A549 (cell line): ENCODE results near the gene GET4.

ENCODE experiments used
- BHLHE40 ChIP-seq: IDR thresholded peaks from 2 replicates; pipeline ENCODE4 v1.6.1; 2012; ENCODE audit warnings: low read depth, low read length, inconsistent platforms
- EHMT2 ChIP-seq: fragments of 200-600 bp; sonication (generic); IDR thresholded peaks from 2 replicates; pipeline ENCODE4 v1.6.1; 2016; ENCODE audit warnings: antibody characterized with exemption, low read depth, mild to moderate bottlenecking, moderate library complexity
- EP300 ChIP-seq, 2 experiments: fragments of >200 bp; sonication (Bioruptor Twin); formaldehyde crosslinking; IDR thresholded peaks; 2 replicates in 1 of 2; 3 replicates in 1 of 2; pipeline ENCODE4 v1.6.1; 2016 to 2017
- ESRRA ChIP-seq: fragments of 150-350 bp; IDR thresholded peaks from 2 replicates; pipeline ENCODE4 v1.6.1; 2014; ENCODE audit warnings: mild to moderate bottlenecking, low read length, borderline replicate concordance
- FOSB ChIP-seq: fragments of 250-450 bp; sonication (Bioruptor Pico); IDR thresholded peaks from 2 replicates; pipeline ENCODE4 v1.5.0; 2020; ENCODE audit warnings: mild to moderate bottlenecking, moderate library complexity
- HEYL ChIP-seq: fragments of 250-450 bp; sonication (Bioruptor Pico); IDR thresholded peaks from 2 replicates; pipeline ENCODE4 v1.8.0; 2021; ENCODE audit warnings: mild to moderate bottlenecking, moderate library complexity
- JUN ChIP-seq, 2 experiments: fragments of >200 bp; sonication (Bioruptor Twin); formaldehyde crosslinking; IDR thresholded peaks; 2 replicates in 1 of 2; 3 replicates in 1 of 2; pipeline ENCODE4 v1.6.1; 2016 to 2017
- KDM1A ChIP-seq: fragments of 200-600 bp; sonication (generic); IDR thresholded peaks from 2 replicates; pipeline ENCODE4 v1.6.1; 2016; ENCODE audit warnings: low read depth, mild to moderate bottlenecking
- NPAS2 ChIP-seq: fragments of 250-450 bp; sonication (Bioruptor Pico); IDR thresholded peaks from 2 replicates; pipeline ENCODE4 v1.8.0; 2022; ENCODE audit warnings: mild to moderate bottlenecking, moderate library complexity, borderline replicate concordance
- POLR2A ChIP-seq: IDR thresholded peaks from 2 replicates; pipeline ENCODE4 v1.6.1; 2012; ENCODE audit warnings: mild to moderate bottlenecking, low read length
- RAD21 ChIP-seq, 2 experiments: fragments of >200 bp in 1 of 2; sonication (Bioruptor Twin) in 1 of 2; formaldehyde crosslinking in 1 of 2; IDR thresholded peaks in 1 of 2; conservative IDR thresholded peaks in 1 of 2; 2 replicates in 1 of 2; 3 replicates in 1 of 2; pipeline ENCODE4 v1.6.1; 2012 to 2018; ENCODE audit warnings: inconsistent platforms in 1 of 2
- TFCP2L1 ChIP-seq: fragments of 250-450 bp; sonication (Bioruptor Pico); IDR thresholded peaks from 2 replicates; pipeline ENCODE4 v1.5.0; 2021; ENCODE audit warnings: mild to moderate bottlenecking
- ZC3H11A ChIP-seq: fragments of 450-650 bp; IDR thresholded peaks from 2 replicates; pipeline ENCODE4 v1.6.1; 2014; ENCODE audit warnings: antibody characterized with exemption, mild to moderate bottlenecking
- TF ChIP-seq, protein P1 (sequence below): fragments of >200 bp; sonication (Bioruptor Twin); formaldehyde crosslinking; IDR thresholded peaks from 3 replicates; pipeline ENCODE4 v1.5.1; 2016

DNA sequence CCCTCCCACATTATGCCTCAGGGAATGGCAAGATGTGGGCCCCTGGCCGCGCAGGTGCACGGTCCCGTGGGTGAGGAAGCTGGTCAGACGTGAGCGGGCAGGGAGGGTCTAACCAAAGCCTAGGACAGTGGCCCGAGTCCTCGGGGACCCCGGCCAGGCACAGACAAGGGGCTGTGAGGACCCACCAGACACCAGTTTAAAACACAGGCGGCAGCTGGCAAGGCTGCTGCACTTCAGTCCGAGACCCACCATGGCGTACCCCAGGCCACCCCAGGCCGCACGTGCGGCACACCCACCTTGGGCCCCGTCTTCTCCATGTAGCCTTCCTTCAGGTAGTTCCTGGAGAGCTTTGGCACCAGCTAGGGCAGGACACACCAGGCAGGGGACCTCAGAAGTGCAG is 23.5 kb downstream of the GET4 start:
- TF ChIP-seq, protein P1, sequence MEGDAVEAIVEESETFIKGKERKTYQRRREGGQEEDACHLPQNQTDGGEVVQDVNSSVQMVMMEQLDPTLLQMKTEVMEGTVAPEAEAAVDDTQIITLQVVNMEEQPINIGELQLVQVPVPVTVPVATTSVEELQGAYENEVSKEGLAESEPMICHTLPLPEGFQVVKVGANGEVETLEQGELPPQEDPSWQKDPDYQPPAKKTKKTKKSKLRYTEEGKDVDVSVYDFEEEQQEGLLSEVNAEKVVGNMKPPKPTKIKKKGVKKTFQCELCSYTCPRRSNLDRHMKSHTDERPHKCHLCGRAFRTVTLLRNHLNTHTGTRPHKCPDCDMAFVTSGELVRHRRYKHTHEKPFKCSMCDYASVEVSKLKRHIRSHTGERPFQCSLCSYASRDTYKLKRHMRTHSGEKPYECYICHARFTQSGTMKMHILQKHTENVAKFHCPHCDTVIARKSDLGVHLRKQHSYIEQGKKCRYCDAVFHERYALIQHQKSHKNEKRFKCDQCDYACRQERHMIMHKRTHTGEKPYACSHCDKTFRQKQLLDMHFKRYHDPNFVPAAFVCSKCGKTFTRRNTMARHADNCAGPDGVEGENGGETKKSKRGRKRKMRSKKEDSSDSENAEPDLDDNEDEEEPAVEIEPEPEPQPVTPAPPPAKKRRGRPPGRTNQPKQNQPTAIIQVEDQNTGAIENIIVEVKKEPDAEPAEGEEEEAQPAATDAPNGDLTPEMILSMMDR: no peak
- TF ChIP-seq KDM1A (no peak), BHLHE40 (no peak), NPAS2 (no peak), JUN (IDR thresholded peaks at IDR 0.05) (no peak), EHMT2 (no peak), TFCP2L1 (no peak), FOSB (CRISPR knock-in tag) (no peak), POLR2A (no peak), EP300 (IDR thresholded peaks at IDR 0.05) (no peak), HEYL (CRISPR knock-in tag) (no peak), RAD21 (conservative IDR thresholded peaks at IDR 0.05 in 1 of 2, IDR thresholded peaks at IDR 0.05 in 1 of 2) (no peak), ESRRA (no peak), ZC3H11A (no peak)
